ENCODE results near the gene NRROS.
"Not testable (repeated sequence)": the region's sequence is repeated elsewhere in the genome, so short reads cannot be mapped to it uniquely, and the experiment has no call there.

Gene NRROS

GRCh38 chr3:196639483-196640296 lies at the start of gene NRROS:
Gene NRROS, plus strand, starts transcription at chr3:196639694. Its CDS starts 14,846 bp downstream, at chr3:196654540.
- H3K4me3 ChIP-seq (ENCODE audit: low read depth, low read length): peak within 1 kb of the TSS; percentile 41
- H3K4me1 ChIP-seq (ENCODE audit: control insufficient read depth, insufficient read depth, low read length): peaks cover 6% of the 10 kb centered on the region
- peaks cover 14% of the 10 kb centered on the region for H3K27me3 ChIP-seq (ENCODE audit: control insufficient read depth, insufficient read depth, low read length)
- no peaks in the 10 kb centered on the region for H3K36me3 ChIP-seq (ENCODE audit: control insufficient read depth, insufficient read depth, low read length)
- H3K27ac ChIP-seq (ENCODE audit: low read depth, low read length): no peak within 1 kb of the TSS
- H3K9ac ChIP-seq (ENCODE audit: low read depth, low read length): peak within 1 kb of the TSS; percentile 26; the same call in 1 of the 2 replicates
- H3K9me3 ChIP-seq (ENCODE audit: control insufficient read depth, insufficient read depth, low read length): no peaks in the 10 kb centered on the region

- Histone ChIP-seq H3K4me1 (ENCODE audit: control insufficient read depth, insufficient read depth, low read length) (peaks cover 14% of the 10 kb centered on the region; the same call in 1 of the 2 replicates), H3K9ac (ENCODE audit: low read depth, low read length) (no peak overlapping the region), H3K27me3 (ENCODE audit: control insufficient read depth, insufficient read depth, low read length) (no peaks in the 10 kb centered on the region), H3K27ac (ENCODE audit: low read depth, low read length) (no peak overlapping the region), H3K9me3 (ENCODE audit: control insufficient read depth, insufficient read depth, low read length) (no peaks in the 10 kb centered on the region), H3K36me3 (ENCODE audit: control insufficient read depth, insufficient read depth, low read length) (peaks cover 14% of the 10 kb centered on the region; the same call in 1 of the 2 replicates), H3K4me3 (ENCODE audit: low read depth, low read length) (no peak overlapping the region)
These were observed 49.2 kb upstream of the NRROS start for GRCh38 chr3:196590279-196590678.

GRCh38 chr3:196596355-196596754 lies 43.1 kb upstream of the NRROS start:
- Histone ChIP-seq H3K27me3 (ENCODE audit: control insufficient read depth, insufficient read depth, low read length) (no peaks in the 10 kb centered on the region), H3K36me3 (ENCODE audit: control insufficient read depth, insufficient read depth, low read length) (no peaks in the 10 kb centered on the region), H3K4me1 (ENCODE audit: control insufficient read depth, insufficient read depth, low read length) (no peaks in the 10 kb centered on the region), H3K27ac (ENCODE audit: low read depth, low read length) (no peak overlapping the region), H3K4me3 (ENCODE audit: low read depth, low read length) (no peak overlapping the region), H3K9ac (ENCODE audit: low read depth, low read length) (no peak overlapping the region), H3K9me3 (ENCODE audit: control insufficient read depth, insufficient read depth, low read length) (no peaks in the 10 kb centered on the region)

- not testable (repeated sequence) for H3K9ac ChIP-seq (ENCODE audit: low read depth, low read length)
These were observed 41.3 kb upstream of the NRROS start for GRCh38 chr3:196597971-196598733.

GRCh38 chr3:196599734-196600128 lies 39.8 kb upstream of the NRROS start:
- no peaks in the 10 kb centered on the region for H3K4me1 ChIP-seq (ENCODE audit: control insufficient read depth, insufficient read depth, low read length)
- H3K9ac ChIP-seq (ENCODE audit: low read depth, low read length): no peak overlapping the region
- H3K4me3 ChIP-seq (ENCODE audit: low read depth, low read length): no peak overlapping the region
- H3K27me3 ChIP-seq (ENCODE audit: control insufficient read depth, insufficient read depth, low read length): no peaks in the 10 kb centered on the region
- no peaks in the 10 kb centered on the region for H3K9me3 ChIP-seq (ENCODE audit: control insufficient read depth, insufficient read depth, low read length)
- H3K27ac ChIP-seq (ENCODE audit: low read depth, low read length): no peak overlapping the region
- no peaks in the 10 kb centered on the region for H3K36me3 ChIP-seq (ENCODE audit: control insufficient read depth, insufficient read depth, low read length)

More at GRCh38 chr3:196597971-196598733, 41.3 kb upstream of the NRROS start:
- H3K27me3 ChIP-seq (ENCODE audit: control insufficient read depth, insufficient read depth, low read length); H3K9me3 ChIP-seq (ENCODE audit: control insufficient read depth, insufficient read depth, low read length); H3K4me1 ChIP-seq (ENCODE audit: control insufficient read depth, insufficient read depth, low read length); H3K27ac ChIP-seq (ENCODE audit: low read depth, low read length); H3K36me3 ChIP-seq (ENCODE audit: control insufficient read depth, insufficient read depth, low read length); H3K4me3 ChIP-seq (ENCODE audit: low read depth, low read length): not testable (repeated sequence)

- Histone ChIP-seq H3K9me3 (ENCODE audit: control insufficient read depth, insufficient read depth, low read length) (no peaks in the 10 kb centered on the region), H3K27me3 (ENCODE audit: control insufficient read depth, insufficient read depth, low read length) (no peaks in the 10 kb centered on the region), H3K4me1 (ENCODE audit: control insufficient read depth, insufficient read depth, low read length) (no peaks in the 10 kb centered on the region), H3K9ac (ENCODE audit: low read depth, low read length) (no peak overlapping the region), H3K36me3 (ENCODE audit: control insufficient read depth, insufficient read depth, low read length) (no peaks in the 10 kb centered on the region), H3K4me3 (ENCODE audit: low read depth, low read length) (no peak overlapping the region), H3K27ac (ENCODE audit: low read depth, low read length) (no peak overlapping the region)
These were observed 39.1 kb upstream of the NRROS start for GRCh38 chr3:196600359-196600758.

- Histone ChIP-seq H3K27ac (ENCODE audit: low read depth, low read length) (no peak overlapping the region), H3K9ac (ENCODE audit: low read depth, low read length) (no peak overlapping the region), H3K9me3 (ENCODE audit: control insufficient read depth, insufficient read depth, low read length) (no peaks in the 10 kb centered on the region), H3K36me3 (ENCODE audit: control insufficient read depth, insufficient read depth, low read length) (no peaks in the 10 kb centered on the region), H3K4me1 (ENCODE audit: control insufficient read depth, insufficient read depth, low read length) (no peaks in the 10 kb centered on the region), H3K4me3 (ENCODE audit: low read depth, low read length) (no peak overlapping the region), H3K27me3 (ENCODE audit: control insufficient read depth, insufficient read depth, low read length) (no peaks in the 10 kb centered on the region)
These were observed 36.8 kb upstream of the NRROS start for GRCh38 chr3:196602673-196603072.

GRCh38 chr3:196603683-196604082 lies 35.8 kb upstream of the NRROS start:
- no peak overlapping the region for H3K4me3 ChIP-seq (ENCODE audit: low read depth, low read length)
- H3K27me3 ChIP-seq (ENCODE audit: control insufficient read depth, insufficient read depth, low read length): no peaks in the 10 kb centered on the region
- no peaks in the 10 kb centered on the region for H3K9me3 ChIP-seq (ENCODE audit: control insufficient read depth, insufficient read depth, low read length)
- no peaks in the 10 kb centered on the region for H3K4me1 ChIP-seq (ENCODE audit: control insufficient read depth, insufficient read depth, low read length)
- H3K9ac ChIP-seq (ENCODE audit: low read depth, low read length): no peak overlapping the region
- H3K27ac ChIP-seq (ENCODE audit: low read depth, low read length): no peak overlapping the region
- no peaks in the 10 kb centered on the region for H3K36me3 ChIP-seq (ENCODE audit: control insufficient read depth, insufficient read depth, low read length)

GRCh38 chr3:196604548-196604947 lies 34.9 kb upstream of the NRROS start:
- Histone ChIP-seq H3K27me3 (ENCODE audit: control insufficient read depth, insufficient read depth, low read length) (no peaks in the 10 kb centered on the region), H3K4me1 (ENCODE audit: control insufficient read depth, insufficient read depth, low read length) (peaks cover 2% of the 10 kb centered on the region; the same call in 1 of the 2 replicates), H3K4me3 (ENCODE audit: low read depth, low read length) (no peak overlapping the region), H3K9ac (ENCODE audit: low read depth, low read length) (no peak overlapping the region), H3K9me3 (ENCODE audit: control insufficient read depth, insufficient read depth, low read length) (no peaks in the 10 kb centered on the region), H3K27ac (ENCODE audit: low read depth, low read length) (no peak overlapping the region), H3K36me3 (ENCODE audit: control insufficient read depth, insufficient read depth, low read length) (no peaks in the 10 kb centered on the region)

GRCh38 chr3:196608693-196609092 lies 30.8 kb upstream of the NRROS start:
- Histone ChIP-seq H3K27ac (ENCODE audit: low read depth, low read length) (no peak overlapping the region), H3K4me1 (ENCODE audit: control insufficient read depth, insufficient read depth, low read length) (peaks cover 5% of the 10 kb centered on the region; the same call in 1 of the 2 replicates), H3K9ac (ENCODE audit: low read depth, low read length) (no peak overlapping the region), H3K27me3 (ENCODE audit: control insufficient read depth, insufficient read depth, low read length) (no peaks in the 10 kb centered on the region), H3K4me3 (ENCODE audit: low read depth, low read length) (no peak overlapping the region), H3K36me3 (ENCODE audit: control insufficient read depth, insufficient read depth, low read length) (no peaks in the 10 kb centered on the region), H3K9me3 (ENCODE audit: control insufficient read depth, insufficient read depth, low read length) (no peaks in the 10 kb centered on the region)

GRCh38 chr3:196609343-196609775 lies 30.1 kb upstream of the NRROS start:
- H3K27ac ChIP-seq (ENCODE audit: low read depth, low read length): no peak overlapping the region
- H3K27me3 ChIP-seq (ENCODE audit: control insufficient read depth, insufficient read depth, low read length): no peaks in the 10 kb centered on the region
- no peaks in the 10 kb centered on the region for H3K36me3 ChIP-seq (ENCODE audit: control insufficient read depth, insufficient read depth, low read length)
- peaks cover 5% of the 10 kb centered on the region; the same call in 1 of the 2 replicates for H3K4me1 ChIP-seq (ENCODE audit: control insufficient read depth, insufficient read depth, low read length)
- H3K9ac ChIP-seq (ENCODE audit: low read depth, low read length): no peak overlapping the region
- no peak overlapping the region for H3K4me3 ChIP-seq (ENCODE audit: low read depth, low read length)
- no peaks in the 10 kb centered on the region for H3K9me3 ChIP-seq (ENCODE audit: control insufficient read depth, insufficient read depth, low read length)
